ENCODE data around the gene CLCN7.

The CLCN7 gene

GRCh38 chr16:1458977-1459341, 15.9 kb downstream of the CLCN7 start:
- DNase-seq, result no peak

- no peak for DNase-seq
Measured at GRCh38 chr16:1458336-1458976, 16.4 kb downstream of the CLCN7 start.

GRCh38 chr16:1457489-1458245, 17.2 kb downstream of the CLCN7 start:
- no peak for DNase-seq

GRCh38 chr16:1456951-1457350, 17.9 kb downstream of the CLCN7 start:
- DNase-seq, result no peak

GRCh38 chr16:1455190-1456171, 19.3 kb downstream of the CLCN7 start:
- DNase-seq, result no peak

GRCh38 chr16:1454561-1454960, 20.3 kb downstream of the CLCN7 start:
- no peak for DNase-seq

GRCh38 chr16:1453316-1453715, 21.5 kb downstream of the CLCN7 start:
- DNase-seq, result no peak

- DNase-seq, result no peak
Measured at GRCh38 chr16:1452530-1452929, 22.3 kb downstream of the CLCN7 start.

- DNase-seq, result no peak
Measured at GRCh38 chr16:1451702-1452392, 23.0 kb downstream of the CLCN7 start.

GRCh38 chr16:1450841-1451240, 24.0 kb downstream of the CLCN7 start:
- DNase-seq, result no peak

- DNase-seq, result no peak
Measured at GRCh38 chr16:1450218-1450617, 24.6 kb downstream of the CLCN7 start.

- DNase-seq, result no peak
Measured at GRCh38 chr16:1449201-1449788, 25.5 kb downstream of the CLCN7 start.

- DNase-seq, result no peak
Measured at GRCh38 chr16:1448536-1449116, 26.2 kb downstream of the CLCN7 start.

GRCh38 chr16:1447965-1448364, 26.9 kb downstream of the CLCN7 start:
- no peak for DNase-seq

GRCh38 chr16:1446296-1447080, 28.3 kb downstream of the CLCN7 start:
- no peak for DNase-seq

- DNase-seq, result no peak
Measured at GRCh38 chr16:1445518-1446203, 29.2 kb downstream of the CLCN7 start.

- no peak for DNase-seq
Measured at GRCh38 chr16:1444730-1445517, 29.9 kb downstream of the CLCN7 start.

GRCh38 chr16:1443980-1444729, 30.7 kb downstream of the CLCN7 start, which contains the start of gene CCDC154:
TSS of gene CCDC154 (minus strand) at chr16:1444556. CDS start at chr16:1444322, 234 bp downstream.
- no peak for DNase-seq
